Panc1 (cell line): ENCODE data around the gene SENP5. TPM values are rescaled to one million over a fixed set of nuclear protein-coding genes. Genes with fewer than 3 reads are reported as not detected.

ENCODE experiments used
- ATAC-seq: fragments of 200-7000 bp; cut with Tn5 transposase; 2 replicates; pipeline ENCODE4 v1.9.1; 2020; ENCODE audit warnings: mild to moderate bottlenecking, moderate library complexity
- BruUV-seq: library from RNA; stranded (reverse); fragments of 400-500 nt; replicated peaks from 2 replicates; lab custom pipeline; 2021; lab: Mats Ljungman, UMichigan
- CTCF ChIA-PET: fragments of 300-600 bp; sonication (Branson Sonifier 250); formaldehyde crosslinking; loops from one replicate; lab custom pipeline; 2022; ENCODE audit warnings: antibody characterized with exemption; lab: Charles Lee
- POLR2A ChIA-PET: fragments of 300-600 bp; sonication (Branson Sonifier 250); formaldehyde crosslinking; loops from one replicate; lab custom pipeline; 2022; ENCODE audit warnings: antibody characterized with exemption; lab: Charles Lee
- DNase-seq: peaks from one replicate; pipeline ENCODE4 v3.0.0-alpha.2; 2010; ENCODE audit warnings: low read depth, low spot score
- H3K27ac ChIP-seq: 2 replicates; pipeline ENCODE4 v1.5.1; 2011; ENCODE audit warnings: mild to moderate bottlenecking, low read length, inconsistent platforms
- H3K27me3 ChIP-seq: fragments of 200-500 bp; sonication (Bioruptor generic); 2 replicates; pipeline ENCODE4 v1.6.0; 2014; ENCODE audit warnings: low read length, inconsistent platforms; ENCODE audit not compliant: control insufficient read depth, insufficient read depth
- H3K36me3 ChIP-seq: fragments of 200-500 bp; sonication (Bioruptor generic); 2 replicates; pipeline ENCODE4 v1.5.1; 2014; ENCODE audit warnings: inconsistent platforms, mild to moderate bottlenecking, low read length, moderate library complexity; ENCODE audit not compliant: control insufficient read depth, insufficient read depth
- H3K4me1 ChIP-seq: 2 replicates; pipeline ENCODE4 v1.5.1; 2011; ENCODE audit warnings: inconsistent platforms, mild to moderate bottlenecking, low read length, moderate library complexity; ENCODE audit not compliant: control insufficient read depth, insufficient read depth
- H3K4me3 ChIP-seq, 2 experiments: 2 replicates each; pipeline ENCODE4 v1.5.1; 2011 to 2012; ENCODE audit warnings: low read depth in 2 of 2, low read length in 2 of 2, mild to moderate bottlenecking in 2 of 2, inconsistent platforms in 1 of 2, moderate library complexity in 1 of 2
- H3K9me3 ChIP-seq: fragments of 200-500 bp; sonication (Bioruptor generic); 2 replicates; pipeline ENCODE4 v1.5.1; 2014; ENCODE audit warnings: low read depth, mild to moderate bottlenecking, inconsistent platforms, low read length, moderate library complexity; ENCODE audit not compliant: control insufficient read depth, insufficient read depth
- CTCF ChIP-seq: fragments of 450-650 bp; IDR thresholded peaks from 2 replicates; pipeline ENCODE4 v1.5.1; 2017; ENCODE audit warnings: mild to moderate bottlenecking
- POLR2AphosphoS5 ChIP-seq: IDR thresholded peaks from 2 replicates; pipeline ENCODE4 v1.6.1; 2012; ENCODE audit warnings: mild to moderate bottlenecking, low read depth, low read length, moderate library complexity
- SIN3A ChIP-seq: IDR thresholded peaks from 2 replicates; pipeline ENCODE4 v1.6.1; 2012; ENCODE audit warnings: low read depth, mild to moderate bottlenecking, low read length, moderate library complexity, borderline replicate concordance; ENCODE audit not compliant: insufficient read depth
- TCF7L2 ChIP-seq: IDR thresholded peaks from 2 replicates; pipeline ENCODE4 v1.6.1; 2011; ENCODE audit warnings: mild to moderate bottlenecking, low read depth, low read length, inconsistent platforms
- in situ Hi-C: cut with HindIII; loops from 2 replicates; pipeline ENCODE4 v1.10.0; 2016; ENCODE audit warnings: low sequenced_read_pairs, low pct_unique_long_range_greater_than_20kb
- intact Hi-C: fragments of 100-400 bp; cut with micrococcal nuclease; formaldehyde crosslinking; loops from one replicate; pipeline ENCODE4 v1.10.0; 2022; ENCODE audit not compliant: unreplicated experiment
- total RNA-seq: library from RNA; stranded (reverse); gene quantifications from one replicate; pipeline ENCODE4 v1.2.1, GENCODE V29; 2021; ENCODE audit not compliant: unreplicated experiment
- TF ChIP-seq, protein P1 (sequence below), 2 experiments: IDR thresholded peaks; 2 replicates each; pipeline ENCODE4 v1.6.1; 2011 to 2012; ENCODE audit warnings: low read depth in 2 of 2, control low read depth in 1 of 2, low read length in 1 of 2, mild to moderate bottlenecking in 1 of 2, moderate library complexity in 1 of 2; ENCODE audit not compliant: insufficient read depth in 1 of 2

SENP5 gene
- total RNA-seq, 1 experiment from 2014 or later: 40.0 TPM

DNA sequence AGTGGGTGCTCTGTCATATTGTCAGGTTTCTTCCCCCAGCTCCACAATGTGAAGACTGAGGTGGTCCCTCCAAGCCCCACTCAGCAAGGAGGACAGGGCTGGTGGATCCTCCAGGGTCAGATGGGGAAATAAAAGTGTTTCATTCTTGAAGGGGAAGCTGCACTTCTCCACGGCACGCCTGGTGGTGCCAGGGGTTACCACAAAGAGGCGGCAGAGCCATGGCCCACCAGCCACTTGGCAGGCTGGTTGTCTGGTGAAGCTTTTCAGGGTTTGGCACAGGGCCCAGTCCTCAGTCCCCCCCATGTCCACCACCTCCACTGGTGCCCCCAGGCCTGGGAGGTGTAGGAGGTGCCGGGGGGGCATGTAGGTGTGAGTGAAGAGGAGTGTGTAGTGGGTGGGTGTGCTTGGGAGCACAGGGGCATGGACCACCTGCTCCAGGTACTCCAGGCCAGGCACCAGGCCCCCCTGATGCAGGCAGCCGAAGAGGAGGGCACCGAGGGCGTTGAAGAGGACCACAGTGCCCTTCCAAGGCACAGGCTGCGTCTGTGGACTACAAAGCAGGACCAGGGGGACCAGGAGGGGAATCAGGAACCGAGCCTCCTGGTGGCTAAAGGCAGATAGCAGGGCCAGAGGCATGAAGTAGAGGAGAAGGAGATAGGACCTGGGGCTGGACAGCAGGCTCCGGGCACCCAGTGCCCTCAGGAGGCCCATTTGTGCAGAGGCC is 79.6 kb downstream of the SENP5 start:
- H3K4me3 ChIP-seq: no peak overlapping the region
- no peaks in the 10 kb centered on the region for H3K27me3 ChIP-seq
- H3K9me3 ChIP-seq: no peaks in the 10 kb centered on the region
- in situ Hi-C loops: no loop called here
- intact Hi-C loops: no loop called here
- no TSS peak for BruUV-seq
- peaks cover 4% of the 10 kb centered on the region; the same call in 1 of the 2 replicates for H3K36me3 ChIP-seq
- H3K27ac ChIP-seq: no peak overlapping the region
- 0 out of 2 replicates have a peak, but pooled peaks cover 5% of the 10 kb centered on the region for H3K4me1 ChIP-seq
- TF ChIP-seq SIN3A: no peak
- TF ChIP-seq POLR2AphosphoS5: no peak; the same call in 1 of the 2 replicates
- TF ChIP-seq CTCF: peak; percentile 48
- TF ChIP-seq, protein P1, sequence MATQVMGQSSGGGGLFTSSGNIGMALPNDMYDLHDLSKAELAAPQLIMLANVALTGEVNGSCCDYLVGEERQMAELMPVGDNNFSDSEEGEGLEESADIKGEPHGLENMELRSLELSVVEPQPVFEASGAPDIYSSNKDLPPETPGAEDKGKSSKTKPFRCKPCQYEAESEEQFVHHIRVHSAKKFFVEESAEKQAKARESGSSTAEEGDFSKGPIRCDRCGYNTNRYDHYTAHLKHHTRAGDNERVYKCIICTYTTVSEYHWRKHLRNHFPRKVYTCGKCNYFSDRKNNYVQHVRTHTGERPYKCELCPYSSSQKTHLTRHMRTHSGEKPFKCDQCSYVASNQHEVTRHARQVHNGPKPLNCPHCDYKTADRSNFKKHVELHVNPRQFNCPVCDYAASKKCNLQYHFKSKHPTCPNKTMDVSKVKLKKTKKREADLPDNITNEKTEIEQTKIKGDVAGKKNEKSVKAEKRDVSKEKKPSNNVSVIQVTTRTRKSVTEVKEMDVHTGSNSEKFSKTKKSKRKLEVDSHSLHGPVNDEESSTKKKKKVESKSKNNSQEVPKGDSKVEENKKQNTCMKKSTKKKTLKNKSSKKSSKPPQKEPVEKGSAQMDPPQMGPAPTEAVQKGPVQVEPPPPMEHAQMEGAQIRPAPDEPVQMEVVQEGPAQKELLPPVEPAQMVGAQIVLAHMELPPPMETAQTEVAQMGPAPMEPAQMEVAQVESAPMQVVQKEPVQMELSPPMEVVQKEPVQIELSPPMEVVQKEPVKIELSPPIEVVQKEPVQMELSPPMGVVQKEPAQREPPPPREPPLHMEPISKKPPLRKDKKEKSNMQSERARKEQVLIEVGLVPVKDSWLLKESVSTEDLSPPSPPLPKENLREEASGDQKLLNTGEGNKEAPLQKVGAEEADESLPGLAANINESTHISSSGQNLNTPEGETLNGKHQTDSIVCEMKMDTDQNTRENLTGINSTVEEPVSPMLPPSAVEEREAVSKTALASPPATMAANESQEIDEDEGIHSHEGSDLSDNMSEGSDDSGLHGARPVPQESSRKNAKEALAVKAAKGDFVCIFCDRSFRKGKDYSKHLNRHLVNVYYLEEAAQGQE (IDR thresholded peaks at IDR 0.05; ENCODE audit: insufficient read depth in 1 of 2, low read depth in 2 of 2, low read length in 1 of 2): no peak
- no peak for TF ChIP-seq TCF7L2
- ATAC-seq (peak; percentile 66), DNase-seq (no peak)
- CTCF ChIA-PET: no interaction called here
- POLR2A ChIA-PET: no interaction called here

DNA sequence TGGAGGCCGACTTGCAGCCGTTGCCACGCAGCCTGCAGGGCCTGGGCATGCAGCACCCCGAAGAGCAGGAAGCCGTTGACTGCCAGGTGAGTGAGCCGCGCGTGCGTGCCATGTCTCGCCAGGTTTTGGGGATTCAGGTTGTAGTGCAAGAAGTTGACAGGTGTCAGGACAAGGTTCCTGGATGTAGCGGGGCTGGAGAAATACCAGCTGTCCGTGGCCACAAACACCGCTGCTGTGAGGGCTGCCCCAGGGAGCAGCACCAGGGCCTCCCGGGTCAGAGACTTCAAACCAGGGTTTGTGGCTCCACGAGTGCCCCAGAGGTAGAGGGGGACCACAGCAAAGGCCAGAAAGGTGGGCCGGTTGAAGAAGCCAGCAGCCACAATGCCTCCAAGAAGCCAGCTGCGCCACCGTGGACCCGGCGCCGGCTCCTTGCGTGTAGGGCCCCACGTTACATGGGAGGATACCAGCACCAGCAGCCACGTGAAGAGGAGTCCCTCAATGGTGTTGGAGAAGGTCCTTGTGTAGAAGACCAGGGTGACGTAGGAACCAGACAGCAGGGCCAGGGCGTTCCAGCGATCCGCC is 80.2 kb downstream of the SENP5 start:
- 0 out of 2 replicates have a peak, but pooled peaks cover 5% of the 10 kb centered on the region for H3K4me1 ChIP-seq
- ChIA-PET POLR2A (no interaction called here), CTCF (no interaction called here)
- no peak for TF ChIP-seq SIN3A
- no peak for TF ChIP-seq TCF7L2
- TF ChIP-seq, protein P1 (IDR thresholded peaks at IDR 0.05; ENCODE audit: insufficient read depth in 1 of 2, low read depth in 2 of 2, low read length in 1 of 2): no peak
- TF ChIP-seq CTCF: no peak
- TF ChIP-seq POLR2AphosphoS5: no peak
- no peak overlapping the region for H3K4me3 ChIP-seq
- no peak for ATAC-seq
- H3K36me3 ChIP-seq: peaks cover 4% of the 10 kb centered on the region; the same call in 1 of the 2 replicates
- no peaks in the 10 kb centered on the region for H3K9me3 ChIP-seq
- no peak for DNase-seq
- intact Hi-C loops (no loop called here), in situ Hi-C loops (no loop called here)
- H3K27ac ChIP-seq: no peak overlapping the region
- no peaks in the 10 kb centered on the region for H3K27me3 ChIP-seq
- no TSS peak for BruUV-seq
